HepG2 (cell line): ENCODE results near the gene GLRX5. TPM values are rescaled to one million over a fixed set of nuclear protein-coding genes. Genes with fewer than 3 reads are reported as not detected.
A peak's percentile ranks its signal among the peaks of the same experiment; 100 is the strongest.

Experiments
- AFF4 ChIP-seq: sonication (generic); formaldehyde crosslinking; IDR thresholded peaks from 2 replicates; pipeline ENCODE4 v1.4.0; 2020; ENCODE audit warnings: missing genetic modification reagents
- CREB3 ChIP-seq: sonication (generic); formaldehyde crosslinking; IDR thresholded peaks from 2 replicates; pipeline ENCODE4 v1.5.0; 2020; ENCODE audit warnings: missing genetic modification reagents
- DNMT1 ChIP-seq: sonication (generic); formaldehyde crosslinking; IDR thresholded peaks from 2 replicates; pipeline ENCODE4 v1.5.1; 2020; ENCODE audit warnings: mild to moderate bottlenecking, missing genetic modification reagents
- FOXP4 ChIP-seq: sonication (generic); formaldehyde crosslinking; IDR thresholded peaks from 2 replicates; pipeline ENCODE4 v1.4.0; 2020; ENCODE audit warnings: missing genetic modification reagents
- GFI1 ChIP-seq: sonication (generic); formaldehyde crosslinking; IDR thresholded peaks from 2 replicates; pipeline ENCODE4 v1.5.0; 2020; ENCODE audit warnings: missing genetic modification reagents, mild to moderate bottlenecking, borderline replicate concordance
- KLF16 ChIP-seq, 2 experiments: sonication (generic) in 1 of 2; formaldehyde crosslinking in 1 of 2; IDR thresholded peaks; 2 replicates each; pipeline versions ENCODE4 v1.6.1 to v1.8.0; 2016 to 2023; ENCODE audit warnings: missing genetic modification reagents in 2 of 2, missing compliant biosample characterization in 1 of 2
- MBNL3 ChIP-seq: fragments of 250-450 bp; sonication (Bioruptor Pico); conservative IDR thresholded peaks from 2 replicates; pipeline ENCODE4 v1.8.0; 2022; ENCODE audit warnings: mild to moderate bottlenecking, inconsistent platforms
- MEIS2 ChIP-seq: sonication (generic); formaldehyde crosslinking; IDR thresholded peaks from 2 replicates; pipeline ENCODE4 v1.9.0; 2021; ENCODE audit warnings: mild to moderate bottlenecking, missing genetic modification reagents
- MLLT10 ChIP-seq: sonication (generic); formaldehyde crosslinking; IDR thresholded peaks from 2 replicates; pipeline ENCODE4 v1.4.0; 2020; ENCODE audit warnings: missing genetic modification reagents
- NFKB2 ChIP-seq: sonication (generic); formaldehyde crosslinking; IDR thresholded peaks from 2 replicates; pipeline ENCODE4 v1.4.0; 2020; ENCODE audit warnings: missing genetic modification reagents, borderline replicate concordance
- ONECUT2 ChIP-seq: sonication (generic); formaldehyde crosslinking; IDR thresholded peaks from 2 replicates; pipeline ENCODE4 v1.4.0; 2020; ENCODE audit warnings: missing genetic modification reagents
- PAF1 ChIP-seq: IDR thresholded peaks from 2 replicates; pipeline ENCODE4 v1.6.1; 2016; ENCODE audit warnings: missing genetic modification reagents, missing compliant biosample characterization
- PHB2 ChIP-seq: fragments of 450-650 bp; IDR thresholded peaks from 2 replicates; pipeline ENCODE4 v1.6.1; 2018; ENCODE audit not compliant: partially characterized antibody
- RBFOX2 ChIP-seq: fragments of 200-400 bp; formaldehyde crosslinking; IDR thresholded peaks from 2 replicates; pipeline ENCODE4 v1.6.1; 2017; ENCODE audit warnings: low read depth, mild to moderate bottlenecking, low read length
- REL ChIP-seq: sonication (generic); formaldehyde crosslinking; conservative IDR thresholded peaks from 2 replicates; pipeline ENCODE4 v1.8.0; 2022; ENCODE audit warnings: mild to moderate bottlenecking, missing genetic modification reagents, moderate library complexity
- SALL2 ChIP-seq: sonication (generic); formaldehyde crosslinking; IDR thresholded peaks from 2 replicates; pipeline ENCODE4 v1.8.1; 2023; ENCODE audit warnings: mild to moderate bottlenecking, missing genetic modification reagents, inconsistent platforms
- SIN3B ChIP-seq: fragments of 150-350 bp; IDR thresholded peaks from 2 replicates; pipeline ENCODE4 v1.6.1; 2014; ENCODE audit warnings: low read length
- SMAD3 ChIP-seq: sonication (generic); formaldehyde crosslinking; IDR thresholded peaks from 2 replicates; pipeline ENCODE4 v1.4.0; 2020; ENCODE audit warnings: missing genetic modification reagents
- SMYD3 ChIP-seq: sonication (generic); formaldehyde crosslinking; IDR thresholded peaks from 2 replicates; pipeline ENCODE4 v1.8.1; 2023; ENCODE audit warnings: mild to moderate bottlenecking, missing genetic modification reagents
- SUZ12 ChIP-seq: fragments of 150-350 bp; IDR thresholded peaks from 2 replicates; pipeline ENCODE4 v1.6.1; 2014; ENCODE audit warnings: low read depth, low read length
- TOE1 ChIP-seq: sonication (generic); formaldehyde crosslinking; IDR thresholded peaks from 2 replicates; pipeline ENCODE4 v1.4.0; 2020; ENCODE audit warnings: mild to moderate bottlenecking, missing genetic modification reagents
- ZNF12 ChIP-seq: sonication (generic); formaldehyde crosslinking; IDR thresholded peaks from 2 replicates; pipeline ENCODE4 v1.5.0; 2020; ENCODE audit warnings: missing genetic modification reagents
- ZNF20 ChIP-seq: sonication (generic); formaldehyde crosslinking; IDR thresholded peaks from 2 replicates; pipeline ENCODE4 v1.4.0; 2020; ENCODE audit warnings: mild to moderate bottlenecking, moderate library complexity, missing genetic modification reagents
- ZNF776 ChIP-seq: sonication (generic); formaldehyde crosslinking; IDR thresholded peaks from 2 replicates; pipeline ENCODE4 v1.4.0; 2020; ENCODE audit warnings: mild to moderate bottlenecking, missing genetic modification reagents
- ZSCAN12 ChIP-seq: sonication (generic); formaldehyde crosslinking; IDR thresholded peaks from 2 replicates; pipeline ENCODE4 v1.9.0; 2021; ENCODE audit warnings: mild to moderate bottlenecking, missing genetic modification reagents
- polyA plus RNA-seq, 8 experiments: library from polyadenylated mRNA; depleted of rRNA in 3 of 8; stranded (reverse) in 7 of 8; unstranded in 1 of 8; fragments of >200 nt; fragmentation: Illumina TruSeq in 4 of 8; extraction: Trizol in 4 of 8; gene quantifications; 2 replicates each; pipeline versions ENCODE4 v1.2.1 to v1.2.3, GENCODE V29; 2011 to 2016; ENCODE audit warnings: low read depth in 4 of 8, missing spikeins in 1 of 8, mixed read lengths in 1 of 8; ENCODE audit not compliant: insufficient read depth in 1 of 8
- total RNA-seq, 5 experiments: library from RNA; depleted of rRNA; stranded (reverse); fragments of >200 nt; fragmentation: Illumina TruSeq; extraction: Trizol; gene quantifications; 2 replicates each; pipeline ENCODE4 v1.2.3, GENCODE V29; 2016; ENCODE audit warnings: low read depth in 1 of 5

Gene GLRX5
- total and polyA plus RNA-seq, 2 of the 13 experiments (the other 11 are each of a cell fraction or from before 2014, with no cell fraction given): 122 to 146 TPM

- TF ChIP-seq AFF4 (CRISPR knock-in tag) (no peak), NFKB2 (no peak; the same call in 1 of the 2 replicates), REL (CRISPR knock-in tag) (no peak), RBFOX2 (peak; percentile 56), PAF1 (CRISPR knock-in tag) (no peak), SALL2 (CRISPR knock-in tag) (0 out of 2 replicates have a peak, but pooled peaks have one; percentile 3), SMAD3 (CRISPR knock-in tag) (no peak), FOXP4 (CRISPR knock-in tag) (no peak), SMYD3 (CRISPR knock-in tag) (no peak), SUZ12 (no peak), MLLT10 (CRISPR knock-in tag) (no peak), TOE1 (CRISPR knock-in tag) (no peak), ZNF776 (CRISPR knock-in tag) (0 out of 2 replicates have a peak, but pooled peaks have one; percentile 35), CREB3 (CRISPR knock-in tag) (no peak), PHB2 (no peak), MBNL3 (no peak), DNMT1 (CRISPR knock-in tag) (no peak), ZNF12 (no peak), KLF16 (CRISPR knock-in tag; IDR thresholded peaks at IDR 0.05) (peak in 1 of 2 experiments; percentile 26; a peak in 2 of 4 replicates), ZNF20 (CRISPR knock-in tag) (no peak), ZSCAN12 (CRISPR knock-in tag) (no peak), ONECUT2 (no peak), SIN3B (no peak), MEIS2 (CRISPR knock-in tag) (peak; percentile 38), GFI1 (CRISPR knock-in tag) (no peak)
Observed at GRCh38 chr14:95515596-95516552, 19.0 kb upstream of the GLRX5 start (continued).
